Activated CD4-positive, alpha-beta T cell treated with anti-CD3 and anti-CD28 coated beads, Interleukin-2, amount 50 U/mL, for 24 hours (primary cell): ENCODE data around the gene PFKFB2.
A peak's percentile ranks its signal among the peaks of the same experiment; 100 is the strongest.

Experiments
- DNase-seq, 2 donors: peaks; one replicate each; pipeline ENCODE4 v3.0.0-alpha.2; 2020; ENCODE audit warnings: low read depth in 1 of 2, low spot score in 1 of 2

The PFKFB2 gene

GRCh38 chr1:207064561-207064960, 11.5 kb downstream of the PFKFB2 start:
- DNase-seq = no peak

GRCh38 chr1:207067185-207067584, 14.1 kb downstream of the PFKFB2 start:
- DNase-seq = no peak

GRCh38 chr1:207067665-207068064, 14.6 kb downstream of the PFKFB2 start:
- no peak for DNase-seq

GRCh38 chr1:207069061-207069460, 16.0 kb downstream of the PFKFB2 start:
- no peak for DNase-seq

GRCh38 chr1:207069858-207070506, 16.9 kb downstream of the PFKFB2 start:
- no peak for DNase-seq

- DNase-seq = no peak
Measured at GRCh38 chr1:207070811-207071210, 17.7 kb downstream of the PFKFB2 start.

GRCh38 chr1:207071426-207071825, 18.4 kb downstream of the PFKFB2 start:
- no peak for DNase-seq

- DNase-seq = no peak
Measured at GRCh38 chr1:207072233-207072632, 19.2 kb downstream of the PFKFB2 start.

- DNase-seq = no peak
Measured at GRCh38 chr1:207073906-207074820, 21.1 kb downstream of the PFKFB2 start.

- DNase-seq = no peak
Measured at GRCh38 chr1:207076181-207076955, 23.3 kb downstream of the PFKFB2 start.

- DNase-seq = no peak
Measured at GRCh38 chr1:207077012-207077411, 23.9 kb downstream of the PFKFB2 start.

- DNase-seq = peak; percentile 20 to 67
Measured at GRCh38 chr1:207077470-207078377, 24.6 kb downstream of the PFKFB2 start.

- DNase-seq = no peak
Measured at GRCh38 chr1:207078578-207079132, 25.6 kb downstream of the PFKFB2 start.

- no peak for DNase-seq
Measured at GRCh38 chr1:207079706-207080241, 26.7 kb downstream of the PFKFB2 start.

GRCh38 chr1:207081088-207081487, 28.0 kb downstream of the PFKFB2 start:
- no peak for DNase-seq

GRCh38 chr1:207081806-207082205, 28.7 kb downstream of the PFKFB2 start:
- DNase-seq = no peak

- DNase-seq = no peak
Measured at GRCh38 chr1:207084232-207084631, 31.2 kb downstream of the PFKFB2 start.

- DNase-seq = peak in 1 of 2 donors; percentile 60
Measured at GRCh38 chr1:207084701-207085180, 31.7 kb downstream of the PFKFB2 start.

GRCh38 chr1:207085887-207086286, 32.8 kb downstream of the PFKFB2 start:
- no peak for DNase-seq

GRCh38 chr1:207088161-207088560, 35.1 kb downstream of the PFKFB2 start:
- no peak for DNase-seq
